ENCODE measurements around the gene CDC40. TPM values are rescaled to one million over a fixed set of nuclear protein-coding genes. Genes with fewer than 3 reads are reported as not detected.

CDC40 gene
- 18.5 and 19.3 TPM in 2 replicates for total RNA-seq (2014; rRNA removed; shearing (Covaris generic))

DNA sequence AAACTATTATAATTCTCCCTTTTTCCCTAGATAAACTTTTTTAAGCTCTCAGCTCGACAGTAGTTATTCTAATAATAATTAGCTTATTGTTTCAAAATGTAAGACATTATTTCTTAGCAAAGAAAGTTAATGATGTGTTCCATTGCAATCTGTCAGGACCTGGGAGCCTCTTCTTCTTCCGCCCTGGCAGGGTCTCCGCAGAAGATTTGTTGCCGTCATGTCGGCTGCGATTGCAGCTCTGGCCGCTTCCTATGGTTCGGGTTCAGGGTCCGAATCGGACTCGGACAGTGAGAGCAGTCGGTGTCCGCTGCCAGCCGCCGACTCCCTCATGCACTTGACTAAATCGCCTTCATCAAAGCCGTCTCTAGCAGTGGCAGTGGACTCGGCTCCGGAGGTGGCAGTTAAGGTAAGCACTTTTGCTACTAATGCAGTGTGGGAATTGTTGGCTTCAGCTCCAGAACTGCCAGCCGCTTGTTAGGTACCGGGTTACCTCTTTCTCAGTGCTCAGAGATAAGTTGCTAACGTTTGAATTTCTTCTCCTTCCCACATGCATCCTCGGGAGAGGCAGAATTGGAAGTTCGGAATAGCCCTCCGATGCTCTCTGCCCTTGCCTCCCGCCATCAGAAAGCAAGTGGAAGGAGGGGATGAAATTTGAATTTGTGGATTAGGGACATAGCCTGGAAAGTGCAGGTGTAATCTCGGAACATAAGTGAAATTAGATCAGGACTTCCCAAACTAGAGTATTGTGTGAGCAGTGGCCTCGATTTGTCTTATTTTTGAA lies at the start of gene CDC40:
CDC40 (plus strand) TSS at position 200 of the 781 bp plus-strand sequence; CDS start at position 218, 18 bp downstream.
- DNase-seq (ENCODE audit: low spot score) = no peak

DNA sequence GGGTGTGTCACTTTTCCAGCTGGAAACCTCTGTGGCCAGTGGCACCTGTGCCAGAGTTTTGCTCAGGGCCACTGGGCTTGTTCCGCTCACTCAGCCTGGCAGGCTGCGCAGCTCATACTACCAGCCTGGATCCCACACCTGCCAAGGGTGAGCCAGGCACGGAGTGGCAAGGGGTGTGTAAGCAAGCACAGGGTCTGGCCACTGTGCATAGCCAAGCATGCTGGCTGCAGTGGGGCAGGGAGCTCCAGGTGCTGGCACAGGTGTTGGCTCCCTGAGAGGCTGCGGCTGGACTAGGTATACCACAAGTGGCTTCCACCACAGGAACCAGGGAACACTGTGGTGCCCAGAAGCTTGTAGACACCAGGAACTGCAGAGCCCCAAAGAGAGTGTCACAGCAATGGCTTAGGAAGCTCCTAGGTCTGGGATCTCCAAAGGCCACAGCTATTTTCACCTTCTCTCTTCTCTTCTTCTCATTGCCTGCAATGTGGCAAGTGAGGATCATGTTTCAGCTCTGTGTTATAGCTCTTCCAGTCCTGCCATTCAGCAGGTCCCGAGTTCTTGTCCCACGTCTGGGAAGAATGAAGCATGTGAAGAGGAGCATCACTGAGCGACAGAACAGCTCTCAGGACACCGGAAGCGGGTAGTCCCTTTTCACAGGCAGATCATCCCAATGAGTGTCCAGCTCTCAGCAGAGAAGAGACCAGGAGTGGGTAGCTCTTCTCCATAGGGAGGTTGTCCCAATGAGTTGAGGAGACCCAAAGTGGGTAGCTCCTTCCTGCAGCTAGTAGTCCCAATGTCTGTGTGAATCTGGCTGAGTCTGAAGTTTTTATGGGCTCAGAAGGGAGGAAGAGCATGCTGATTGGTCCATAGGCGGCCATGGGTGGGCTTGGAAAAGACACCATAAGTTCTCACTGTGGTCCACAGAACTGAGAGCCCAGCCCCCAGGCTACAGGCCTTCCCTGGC lies 42.0 kb upstream of the CDC40 start:
- peak; percentile 0 for DNase-seq (ENCODE audit: low spot score)

DNA sequence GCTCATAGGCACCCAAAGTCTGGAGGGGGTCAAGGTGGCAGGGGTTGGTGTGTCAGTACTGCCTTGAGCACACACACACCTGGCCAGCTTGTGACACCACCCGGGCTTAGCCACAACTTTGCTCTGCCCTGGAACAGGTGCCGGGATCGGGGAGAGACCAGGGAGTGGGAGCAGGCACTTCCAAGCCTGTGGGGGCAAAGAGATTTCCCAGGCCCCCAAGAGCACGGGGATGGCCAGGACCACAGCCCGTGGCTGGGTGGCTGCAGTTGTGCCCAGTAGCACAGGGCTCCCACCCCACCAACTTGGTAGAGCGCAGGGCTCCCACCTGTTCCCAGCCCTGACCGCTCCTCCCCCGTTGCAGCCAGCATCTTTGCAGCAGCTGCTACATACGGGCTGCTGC lies 41.2 kb upstream of the CDC40 start:
- no peak for DNase-seq (ENCODE audit: low spot score)

DNA sequence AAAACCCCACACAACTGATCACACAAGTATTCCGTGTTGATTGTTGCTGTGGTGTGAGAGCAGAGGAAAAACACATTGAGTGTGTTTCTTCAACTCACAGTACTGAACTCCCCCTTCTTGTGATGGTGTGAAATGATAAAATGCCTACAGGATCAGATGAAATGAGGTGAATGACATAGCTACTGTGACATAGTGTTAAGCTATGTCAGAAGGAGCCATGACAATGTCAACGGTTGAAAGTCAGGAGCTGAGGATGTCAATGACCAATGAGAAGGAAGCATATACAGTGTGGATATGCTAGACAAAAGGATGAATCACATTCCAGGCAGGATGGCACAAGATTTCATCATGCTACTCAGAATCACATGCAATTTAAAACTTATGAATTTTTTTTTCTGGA lies 39.6 kb upstream of the CDC40 start:
- DNase-seq (ENCODE audit: low spot score) = peak; percentile 22

DNA sequence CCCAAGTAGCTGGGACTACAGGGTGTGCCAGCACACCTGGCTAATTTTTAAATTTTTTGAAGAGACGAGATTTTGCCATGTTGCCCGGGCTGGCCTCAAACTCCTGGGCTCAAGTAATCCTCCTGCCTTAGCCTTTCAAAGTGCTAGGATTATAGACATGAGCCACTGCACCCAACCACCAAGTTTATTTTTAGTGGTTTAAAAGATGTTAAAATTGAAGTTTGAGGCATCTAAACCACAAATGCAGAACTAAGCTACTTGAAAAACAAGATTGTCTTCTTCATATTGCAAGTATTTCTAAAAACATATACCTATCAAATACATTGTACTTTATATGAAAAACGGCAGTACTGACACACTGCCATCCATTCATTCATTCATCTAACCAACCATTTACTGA lies 32.4 kb upstream of the CDC40 start:
- DNase-seq (ENCODE audit: low spot score) = no peak

DNA sequence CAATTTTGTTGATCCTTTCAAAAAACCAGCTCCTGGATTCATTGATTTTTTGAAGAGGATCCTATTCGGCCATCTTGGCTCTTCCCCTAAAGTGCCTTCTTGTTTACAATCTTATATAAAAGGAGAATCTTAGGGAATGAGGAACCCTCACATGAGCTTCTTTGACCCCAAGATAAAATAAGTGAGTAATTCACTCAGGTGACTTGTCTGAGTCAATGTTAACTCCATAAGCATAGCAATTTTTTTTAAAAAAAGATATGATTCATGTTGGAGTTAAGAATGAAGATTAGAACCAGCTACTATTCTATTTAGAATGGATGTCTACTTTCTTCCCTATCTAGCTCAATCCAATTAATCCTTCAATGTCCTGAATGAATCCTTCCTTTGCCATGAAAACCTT lies 21.7 kb upstream of the CDC40 start:
- DNase-seq (ENCODE audit: low spot score) = no peak

DNA sequence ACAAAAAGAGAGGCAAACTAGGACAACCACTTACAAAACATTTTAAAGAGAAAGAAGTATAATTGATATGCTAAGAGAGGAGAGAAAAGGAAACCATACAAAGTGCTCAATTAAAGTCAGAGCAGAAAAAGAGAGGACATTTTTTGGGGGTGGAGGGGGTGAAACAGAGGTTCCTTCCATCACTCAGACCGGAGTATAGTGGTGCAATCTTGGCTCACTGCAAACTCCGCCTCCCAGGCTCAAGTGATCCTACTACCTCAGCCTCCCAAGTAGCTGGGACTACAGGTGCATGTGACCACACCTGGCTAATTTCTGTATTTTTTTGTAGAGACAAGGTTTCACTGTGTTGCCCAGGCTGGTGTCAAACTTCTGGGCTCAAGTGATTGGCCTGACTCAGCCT lies 10.1 kb upstream of the CDC40 start:
- no peak for DNase-seq (ENCODE audit: low spot score)

DNA sequence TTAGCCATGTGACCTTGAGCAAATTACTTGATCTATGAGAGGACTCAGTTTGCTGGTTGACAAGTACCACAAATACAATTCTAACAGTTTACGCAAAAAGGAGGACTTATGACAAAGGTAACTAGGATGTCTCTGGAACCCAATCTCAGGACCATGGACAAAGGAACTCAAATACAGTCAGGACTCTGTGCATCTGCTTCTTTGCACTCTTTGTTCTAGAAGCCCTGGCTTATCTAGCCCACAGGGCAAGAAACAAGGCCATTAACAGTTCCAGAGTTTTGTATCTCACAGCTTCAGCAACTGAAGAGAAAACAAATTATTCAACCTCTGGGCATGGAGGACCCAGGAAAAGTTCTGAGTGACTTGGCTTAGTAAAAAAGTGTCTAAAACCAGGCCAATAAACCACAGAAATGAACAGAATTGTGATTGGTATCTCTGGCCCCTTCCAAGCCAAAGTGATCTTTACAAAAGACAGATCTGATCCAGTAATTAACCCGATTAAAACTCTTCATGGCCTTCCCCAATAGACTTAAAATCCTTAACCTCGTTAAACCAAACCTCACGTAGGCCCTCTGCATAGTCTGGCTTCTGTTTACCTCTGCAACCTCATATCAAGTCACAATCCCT lies 6.6 kb upstream of the CDC40 start:
- no peak for DNase-seq (ENCODE audit: low spot score)

DNA sequence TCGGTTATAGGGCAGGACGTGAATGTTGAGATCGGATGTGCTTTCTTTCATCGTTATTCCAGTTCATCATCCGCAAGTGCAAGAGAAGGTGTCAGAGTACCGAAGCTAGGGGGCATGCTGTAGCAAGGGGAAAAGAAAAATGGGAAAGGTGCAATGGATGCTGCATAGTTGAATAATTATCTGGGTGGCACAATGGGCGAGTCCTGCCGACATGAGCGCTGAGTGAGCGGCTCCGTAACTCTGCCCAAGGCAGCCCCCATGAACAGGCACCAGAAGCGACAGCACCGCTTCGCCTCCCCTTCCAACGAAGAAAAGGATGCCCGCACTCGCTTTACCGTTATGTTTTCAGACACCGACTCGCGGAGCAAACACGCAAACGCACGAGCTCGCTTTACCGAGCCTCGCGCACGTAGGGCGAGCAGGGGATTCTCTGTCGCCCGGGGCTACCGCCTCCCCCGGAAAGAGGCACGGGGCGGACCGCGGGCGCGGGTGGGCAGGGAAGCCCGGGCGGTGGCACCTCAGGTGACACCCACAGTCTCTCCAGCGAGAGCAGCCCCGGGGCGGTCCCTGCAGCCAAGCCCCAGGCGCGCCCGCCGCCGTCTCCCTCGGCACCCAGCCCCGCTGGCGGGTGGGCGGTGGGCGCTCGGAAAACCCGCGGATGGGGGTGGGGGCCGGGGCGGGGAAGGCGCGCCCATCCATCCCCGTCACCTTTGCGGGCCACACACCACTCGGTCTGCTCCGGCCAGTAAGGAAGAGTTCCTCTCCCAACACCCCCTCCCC lies 1.4 kb upstream of the CDC40 start:
- DNase-seq (ENCODE audit: low spot score) = peak; percentile 65

DNA sequence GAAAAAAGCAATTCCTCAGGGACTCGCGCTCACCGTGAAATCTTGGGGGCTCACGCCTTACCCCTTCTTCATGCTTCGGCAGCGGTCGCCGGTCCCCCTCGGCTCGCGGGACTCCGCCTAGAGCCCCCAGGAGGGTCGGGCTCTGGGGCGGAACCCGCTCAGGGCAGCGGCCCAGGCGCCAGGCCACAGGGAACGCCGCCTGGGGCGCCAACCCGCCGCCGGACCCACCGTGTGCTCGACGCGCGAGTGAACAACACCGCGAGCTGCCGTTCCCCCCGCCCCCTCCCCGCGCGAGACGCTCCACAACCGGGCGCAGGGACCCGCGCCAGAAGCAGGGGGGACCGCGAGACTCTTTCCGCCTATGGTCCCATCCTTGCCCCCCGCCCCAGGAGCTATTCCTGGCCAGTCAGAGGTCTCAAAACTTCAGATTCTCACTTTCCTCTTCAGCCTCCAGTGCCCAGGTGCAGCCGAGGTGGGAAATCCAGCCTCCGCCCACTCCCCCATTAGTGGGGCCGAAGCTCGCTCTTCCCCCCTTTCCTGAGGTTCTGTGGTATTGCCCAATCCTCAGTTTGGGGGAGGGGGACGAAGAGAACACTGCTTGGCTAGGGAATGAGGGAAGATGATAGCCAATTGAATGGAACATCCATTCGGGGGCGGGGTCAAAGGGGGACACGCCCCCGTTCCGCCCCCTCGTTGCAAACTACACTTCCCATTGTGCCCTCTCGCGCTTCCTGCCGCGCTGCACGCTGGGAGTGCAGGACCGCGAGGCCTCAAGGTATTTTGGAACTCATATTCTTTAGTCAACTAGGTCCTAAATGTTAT lies 610 bp upstream of the CDC40 start, which contains the start of gene WASF1:
WASF1 (minus strand) TSS at position 265 of the 822 bp plus-strand sequence. CDS start 52,069 bp downstream, outside the sequence.
- peak; percentile 96 for DNase-seq (ENCODE audit: low spot score)

DNA sequence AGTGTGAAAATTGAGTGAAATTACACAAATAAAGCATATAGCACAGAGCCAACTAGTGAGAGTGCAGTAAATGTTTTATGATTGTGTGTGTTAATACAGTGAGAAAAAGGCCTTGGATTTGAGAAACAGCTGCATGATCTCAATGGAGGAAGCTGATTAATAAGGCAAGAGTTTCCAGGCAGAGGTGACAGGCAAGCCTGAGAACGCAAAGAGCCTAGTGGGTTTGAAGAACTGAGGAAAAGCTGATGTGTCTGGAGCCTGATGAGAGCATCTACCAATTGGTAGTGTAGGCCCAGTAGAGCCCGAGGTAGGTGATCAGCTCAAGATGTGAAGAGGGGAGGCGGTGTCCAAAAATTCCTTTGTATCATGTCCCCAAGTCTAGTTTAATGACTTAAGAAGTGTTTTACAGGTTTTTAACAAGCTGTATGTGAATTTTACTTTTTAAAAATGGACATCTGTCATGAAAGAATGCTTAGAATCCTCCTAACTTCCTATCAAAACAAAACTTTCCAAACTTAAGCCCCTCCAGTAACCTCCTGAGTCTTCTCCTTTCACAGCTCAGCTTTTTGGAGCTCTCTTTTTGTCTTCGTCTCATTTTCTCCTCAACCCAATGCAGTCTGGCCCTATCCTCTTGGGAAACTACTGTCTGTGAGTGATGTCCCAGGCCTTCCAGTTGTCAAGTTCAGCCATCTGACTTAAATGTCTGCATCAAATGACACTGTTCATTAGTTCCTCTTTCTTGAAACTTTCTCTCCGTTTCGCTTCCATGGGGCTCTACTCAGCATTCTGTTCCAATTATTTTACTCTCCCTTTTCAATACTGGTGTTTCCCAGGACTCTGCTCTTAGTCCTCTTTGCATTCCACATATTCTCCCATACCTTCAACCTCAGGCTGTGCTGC lies 1.2 kb downstream of the CDC40 start:
- DNase-seq (ENCODE audit: low spot score) = no peak

DNA sequence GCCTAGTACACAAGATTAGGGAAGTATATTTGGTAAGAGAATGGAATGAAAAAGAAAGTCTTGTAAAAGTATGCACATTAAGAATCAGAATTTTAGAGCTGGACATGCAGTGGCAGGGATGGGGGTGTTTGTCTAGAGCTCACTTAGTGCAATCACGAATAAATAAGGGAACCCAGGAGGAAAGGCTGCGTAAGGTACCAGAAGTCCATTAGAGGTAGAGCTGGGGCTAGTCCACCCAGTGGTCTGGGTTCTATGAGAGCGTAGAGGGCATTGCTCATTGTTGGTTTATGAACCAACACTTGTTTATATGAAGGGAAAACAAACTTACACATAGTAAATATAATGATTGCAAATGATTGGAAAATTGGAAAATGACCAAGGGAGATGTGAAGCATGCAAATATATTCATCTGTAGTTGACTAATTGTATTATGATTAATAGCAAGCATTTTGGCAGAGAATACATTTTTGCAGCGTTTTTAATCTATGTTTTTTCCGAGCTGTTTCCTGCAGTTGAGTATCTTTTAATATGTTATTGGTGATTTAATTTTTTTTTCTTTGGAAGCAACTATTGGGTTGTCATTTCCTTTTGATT lies 3.2 kb downstream of the CDC40 start:
- DNase-seq (ENCODE audit: low spot score) = no peak

DNA sequence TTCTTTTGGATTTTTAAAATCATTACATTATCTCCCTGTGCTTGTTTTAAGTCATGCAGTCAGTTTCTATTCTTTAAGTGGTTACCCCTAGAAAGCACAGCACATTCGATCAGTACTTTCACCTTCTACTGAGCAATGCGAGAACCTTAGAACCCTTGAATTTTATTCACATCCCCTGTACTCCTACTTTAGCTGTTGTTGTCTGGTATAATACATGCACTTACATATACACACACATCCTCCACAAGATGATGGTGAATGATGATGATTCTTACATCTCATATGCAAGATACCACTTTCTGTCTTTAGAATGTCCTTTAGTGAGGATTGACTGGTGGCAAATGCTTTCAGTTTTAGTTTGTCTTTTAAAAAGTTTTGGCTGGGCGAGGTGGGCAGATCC lies 5.7 kb downstream of the CDC40 start:
- no peak for DNase-seq (ENCODE audit: low spot score)

DNA sequence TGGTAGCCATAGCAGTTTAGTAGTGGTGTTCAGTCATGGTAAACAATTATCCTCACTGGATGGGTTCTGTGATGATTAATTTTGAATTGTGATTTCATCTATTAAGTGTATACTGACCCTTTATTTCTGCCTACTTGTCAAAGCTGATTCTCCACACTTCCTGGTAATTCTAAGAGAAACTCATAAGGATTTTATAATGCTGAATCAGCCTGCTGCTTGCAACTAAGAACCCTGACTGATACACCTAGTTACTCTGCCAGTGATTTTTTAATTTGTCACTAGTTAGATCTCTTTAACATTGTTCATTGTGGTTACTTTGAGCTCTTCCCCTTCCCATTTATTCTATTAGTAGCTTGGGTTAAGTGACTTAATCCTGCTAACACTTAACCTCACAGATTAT lies 8.6 kb downstream of the CDC40 start:
- no peak for DNase-seq (ENCODE audit: low spot score)

DNA sequence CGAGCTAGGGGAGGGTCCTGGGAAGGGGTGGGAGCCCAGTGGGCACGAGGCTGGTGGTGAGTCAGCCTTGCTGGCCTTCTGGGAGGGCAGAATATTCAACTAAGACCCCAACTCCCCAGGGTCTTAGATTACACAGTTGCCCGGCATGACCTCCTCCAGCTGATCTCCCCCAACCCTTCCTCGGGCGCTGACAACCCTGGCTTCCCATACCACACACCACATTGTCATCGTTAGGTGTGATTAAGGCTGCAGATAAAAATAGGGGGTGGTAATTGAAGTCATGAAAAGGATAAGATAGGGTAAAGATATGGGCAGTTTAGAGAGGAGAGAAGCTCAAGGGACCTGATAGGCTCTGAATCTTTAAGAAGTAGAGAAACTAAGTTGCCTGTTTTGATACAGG lies 10.5 kb downstream of the CDC40 start:
- no peak for DNase-seq (ENCODE audit: low spot score)

DNA sequence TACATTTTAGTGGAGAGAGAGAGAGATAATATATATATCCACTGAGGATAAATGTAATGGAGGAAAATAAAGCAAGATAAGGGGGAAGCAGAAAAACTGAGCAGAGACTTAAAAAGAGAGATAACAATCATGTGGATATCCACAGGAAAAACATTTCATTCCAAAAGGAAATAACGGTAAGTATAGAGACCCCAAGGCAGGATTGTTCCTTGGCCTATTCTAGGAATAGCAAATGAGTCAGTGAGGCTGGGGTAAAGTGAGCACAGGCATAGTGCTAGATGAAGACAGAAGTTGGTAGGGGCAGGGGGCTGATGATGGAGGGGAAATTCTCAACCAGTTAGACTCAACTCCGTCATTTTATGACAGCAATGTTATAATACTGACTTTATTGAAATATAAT lies 11.2 kb downstream of the CDC40 start:
- DNase-seq (ENCODE audit: low spot score) = no peak

DNA sequence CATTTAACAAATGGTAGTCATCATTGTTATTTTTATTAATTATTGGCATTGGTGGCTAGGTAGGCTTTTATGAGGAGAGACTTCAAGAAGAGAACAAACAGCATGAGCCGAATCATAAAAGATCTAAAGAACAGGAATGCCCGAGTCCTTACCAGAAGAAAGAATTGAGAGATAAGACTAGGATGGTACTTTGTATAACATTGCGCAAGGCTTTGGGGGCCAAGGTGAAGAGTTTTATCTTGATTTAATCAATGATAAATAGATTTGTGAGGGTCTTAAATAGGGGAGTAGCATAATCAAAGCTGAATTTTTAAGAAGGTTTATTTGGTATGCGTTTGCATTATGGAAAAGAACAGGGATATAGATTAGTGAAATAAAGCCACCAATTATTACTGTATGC lies 15.4 kb downstream of the CDC40 start:
- DNase-seq (ENCODE audit: low spot score) = no peak

DNA sequence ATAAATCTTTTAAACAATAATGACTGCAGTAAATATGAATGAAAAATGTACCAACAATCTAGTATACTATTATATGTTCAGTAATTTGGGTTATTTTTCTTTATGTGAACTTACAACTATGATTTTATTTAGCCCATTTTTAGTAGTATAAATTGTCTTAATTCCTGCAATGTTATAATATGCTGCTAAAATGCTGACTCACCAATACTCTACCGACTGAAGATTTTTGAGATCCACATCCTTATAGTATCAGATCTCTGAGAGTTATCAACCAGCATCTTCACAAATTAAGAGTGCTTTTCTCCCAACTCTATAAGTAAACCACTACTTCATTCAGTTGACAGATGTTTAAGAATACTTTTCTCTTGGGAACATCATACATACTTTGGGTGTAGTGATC lies 16.6 kb downstream of the CDC40 start:
- no peak for DNase-seq (ENCODE audit: low spot score)

DNA sequence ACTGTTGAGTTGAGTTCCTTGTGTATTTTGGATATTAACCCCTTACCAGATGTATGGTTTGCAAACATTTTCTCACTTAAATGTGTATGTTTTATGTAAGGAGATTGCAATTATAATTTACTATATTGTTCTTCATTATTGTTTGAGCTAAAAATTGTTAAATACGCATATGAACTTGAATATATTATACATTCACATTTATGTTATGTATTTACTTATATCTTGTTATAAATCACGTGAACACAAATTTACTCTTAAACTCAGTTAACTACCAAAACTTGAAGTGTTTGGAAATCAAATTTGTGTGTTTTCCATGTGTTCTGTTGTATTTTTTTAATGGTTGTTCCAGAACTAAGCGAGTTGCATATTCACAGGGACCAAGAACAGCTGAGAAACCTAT lies 18.3 kb downstream of the CDC40 start:
- DNase-seq (ENCODE audit: low spot score) = no peak

Data from A172 (cell line).